Muscle of back (tissue), 11 donors: ENCODE results near the gene CLK2. TPM values are rescaled to one million over a fixed set of nuclear protein-coding genes. Genes with fewer than 3 reads are reported as not detected.
"Not testable (repeated sequence)": the region's sequence is repeated elsewhere in the genome, so short reads cannot be mapped to it uniquely, and the experiment has no call there.

ENCODE experiments used
- DNase-seq, 3 donors: peaks; one replicate each; pipeline versions ENCODE4 v3.0.0 to v3.0.0-alpha.2; 2013
- polyA plus RNA-seq, 10 donors: library from polyadenylated mRNA; unstranded; fragments of 120-200 nt; gene quantifications; one replicate each; pipeline ENCODE4 v1.2.1, GENCODE V29; 2013; ENCODE audit not compliant: insufficient read length in 10 of 10

CLK2 gene
- polyA plus RNA-seq, 10 donors: 34.2 to 54.5 (median 41.4) TPM

GRCh38 chr1:155300024-155300423 is 26.7 kb upstream of the CLK2 start:
- DNase-seq: no peak

GRCh38 chr1:155297384-155297783 is 24.1 kb upstream of the CLK2 start:
- no peak for DNase-seq

GRCh38 chr1:155296661-155297060 is 23.4 kb upstream of the CLK2 start:
- no peak for DNase-seq

- no peak for DNase-seq
Observed at GRCh38 chr1:155295942-155296267, 22.6 kb upstream of the CLK2 start.

GRCh38 chr1:155295183-155295941 is 22.1 kb upstream of the CLK2 start:
- DNase-seq: no peak

- no peak for DNase-seq
Observed at GRCh38 chr1:155294520-155295182, 21.3 kb upstream of the CLK2 start.

- no peak for DNase-seq
Observed at GRCh38 chr1:155293086-155293749, 19.9 kb upstream of the CLK2 start.

- not testable (repeated sequence) for DNase-seq
Observed at GRCh38 chr1:155291006-155291405, 17.7 kb upstream of the CLK2 start.

GRCh38 chr1:155287987-155288543 is 14.8 kb upstream of the CLK2 start:
- DNase-seq: no peak

- no peak for DNase-seq
Observed at GRCh38 chr1:155286544-155286943, 13.2 kb upstream of the CLK2 start.

- DNase-seq: no peak
Observed at GRCh38 chr1:155285631-155286044, 12.3 kb upstream of the CLK2 start.

- DNase-seq: no peak
Observed at GRCh38 chr1:155285063-155285462, 11.8 kb upstream of the CLK2 start.

GRCh38 chr1:155284476-155284875 is 11.2 kb upstream of the CLK2 start:
- no peak for DNase-seq

GRCh38 chr1:155282488-155283091 is 9.3 kb upstream of the CLK2 start:
- DNase-seq: no peak

GRCh38 chr1:155279268-155279667 is 6.0 kb upstream of the CLK2 start:
- no peak for DNase-seq

GRCh38 chr1:155278689-155279160 is 5.4 kb upstream of the CLK2 start:
- no peak for DNase-seq

- DNase-seq: peak in 1 of 3 donors; percentile 80
Observed at GRCh38 chr1:155277902-155278688, 4.8 kb upstream of the CLK2 start.

- DNase-seq: peak; percentile 96 to 99 (median 98)
Observed at GRCh38 chr1:155277070-155277901, 4.0 kb upstream of the CLK2 start, which contains the start of gene HCN3. Gene HCN3 (plus strand): TSS chr1:155277463. CDS start chr1:155277591, 128 bp downstream.

GRCh38 chr1:155272466-155273342 is 600 bp downstream of the CLK2 start:
- peak in 2 of 3 donors; percentile 66 to 80 for DNase-seq
